Measurements from ENCODE around the gene PLEKHA4. TPM values are rescaled to one million over a fixed set of nuclear protein-coding genes. Genes with fewer than 3 reads are reported as not detected.

PLEKHA4 gene
- total and polyA plus RNA-seq, 2 of the 13 experiments (the other 11 are each of a cell fraction or from before 2014, with no cell fraction given) = 4.8 to 6.0 TPM

DNA sequence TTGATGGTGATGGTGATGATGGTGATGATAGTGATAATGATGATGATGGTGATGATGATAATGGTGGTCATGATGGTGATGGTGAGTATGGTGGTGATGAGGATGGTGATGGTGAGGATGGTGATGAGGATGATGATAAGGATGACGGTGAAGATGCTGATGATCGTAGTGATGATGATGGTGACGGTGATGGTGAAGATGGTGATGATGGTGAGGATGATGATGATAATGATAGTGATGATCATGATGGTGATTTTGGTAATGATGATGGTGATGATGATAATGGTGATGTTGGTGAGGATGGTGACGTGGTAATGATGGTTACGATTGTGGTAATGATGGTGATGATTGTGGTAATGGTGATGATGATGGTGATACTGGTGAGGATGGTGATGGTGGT lies 46.8 kb downstream of the PLEKHA4 start:
- Histone ChIP-seq H3K27me3 (ENCODE audit: control insufficient read depth in 1 of 2, insufficient read depth in 2 of 2, low read length in 2 of 2) (no peaks in the 10 kb centered on the region), H3K9me3 (ENCODE audit: low read length) (0 out of 2 replicates have a peak, but pooled peaks cover 7% of the 10 kb centered on the region), H3K4me3 (replicated peaks in 1 of 3; ENCODE audit: insufficient read depth in 1 of 3, low read depth in 2 of 3, low read length in 3 of 3) (no peak overlapping the region), H3K4me2 (ENCODE audit: low read depth, low read length) (no peak overlapping the region), H3K4me1 (ENCODE audit: insufficient read depth, low read length) (peaks cover 31% of the 10 kb centered on the region), H3K79me2 (ENCODE audit: insufficient read depth, low read length) (no peaks in the 10 kb centered on the region), H3K9ac (ENCODE audit: insufficient read depth, low read depth, low read length) (no peak overlapping the region), H4K20me1 (ENCODE audit: insufficient read depth, low read length) (no peaks in the 10 kb centered on the region), H3K27ac (ENCODE audit: extremely low read length, insufficient read depth, low read length) (no peak overlapping the region), H2AFZ (ENCODE audit: low read length) (no peak overlapping the region), H3K36me3 (replicated peaks in 1 of 2; ENCODE audit: control insufficient read depth in 1 of 2, insufficient read depth in 2 of 2, low read length in 2 of 2) (no peaks in the 10 kb centered on the region)
- TF ChIP-seq PHF21A (CRISPR knock-in tag; IDR thresholded peaks at IDR 0.05) (no peak), ZNF547 (CRISPR knock-in tag; IDR thresholded peaks at IDR 0.05) (no peak), MAF1 (CRISPR knock-in tag; IDR thresholded peaks at IDR 0.05; ENCODE audit: borderline replicate concordance) (no peak), IKZF1 (IDR thresholded peaks at IDR 0.05) (peak; percentile 25; the same call in 1 of the 2 replicates), ATF7 (IDR thresholded peaks at IDR 0.05) (peak; percentile 40; the same call in 1 of the 2 replicates), ATF7 (CRISPR knock-in tag; IDR thresholded peaks at IDR 0.05) (no peak), FOXP1 (IDR thresholded peaks at IDR 0.05) (0 out of 2 replicates have a peak, but pooled peaks have one; percentile 18), FOXP1 (CRISPR knock-in tag; IDR thresholded peaks at IDR 0.05) (no peak), RXRB (CRISPR knock-in tag; IDR thresholded peaks at IDR 0.05; ENCODE audit: borderline replicate concordance) (no peak), TEAD3 (CRISPR knock-in tag; optimal IDR thresholded peaks at IDR 0.05; ENCODE audit: borderline replicate concordance) (no peak), TBL1XR1 (IDR thresholded peaks at IDR 0.05; ENCODE audit: borderline replicate concordance, low read length, partially characterized antibody) (no peak), CREB1 (IDR thresholded peaks at IDR 0.05) (peak; percentile 95), CREB1 (CRISPR knock-in tag; IDR thresholded peaks at IDR 0.05) (no peak), KLF9 (CRISPR knock-in tag; IDR thresholded peaks at IDR 0.05; ENCODE audit: low read depth) (no peak)
- TF ChIP-seq, protein P1, sequence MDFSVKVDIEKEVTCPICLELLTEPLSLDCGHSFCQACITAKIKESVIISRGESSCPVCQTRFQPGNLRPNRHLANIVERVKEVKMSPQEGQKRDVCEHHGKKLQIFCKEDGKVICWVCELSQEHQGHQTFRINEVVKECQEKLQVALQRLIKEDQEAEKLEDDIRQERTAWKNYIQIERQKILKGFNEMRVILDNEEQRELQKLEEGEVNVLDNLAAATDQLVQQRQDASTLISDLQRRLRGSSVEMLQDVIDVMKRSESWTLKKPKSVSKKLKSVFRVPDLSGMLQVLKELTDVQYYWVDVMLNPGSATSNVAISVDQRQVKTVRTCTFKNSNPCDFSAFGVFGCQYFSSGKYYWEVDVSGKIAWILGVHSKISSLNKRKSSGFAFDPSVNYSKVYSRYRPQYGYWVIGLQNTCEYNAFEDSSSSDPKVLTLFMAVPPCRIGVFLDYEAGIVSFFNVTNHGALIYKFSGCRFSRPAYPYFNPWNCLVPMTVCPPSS (IDR thresholded peaks at IDR 0.05) = peak; percentile 53; the same call in 1 of the 2 replicates
- TF ChIP-seq, protein P2, sequence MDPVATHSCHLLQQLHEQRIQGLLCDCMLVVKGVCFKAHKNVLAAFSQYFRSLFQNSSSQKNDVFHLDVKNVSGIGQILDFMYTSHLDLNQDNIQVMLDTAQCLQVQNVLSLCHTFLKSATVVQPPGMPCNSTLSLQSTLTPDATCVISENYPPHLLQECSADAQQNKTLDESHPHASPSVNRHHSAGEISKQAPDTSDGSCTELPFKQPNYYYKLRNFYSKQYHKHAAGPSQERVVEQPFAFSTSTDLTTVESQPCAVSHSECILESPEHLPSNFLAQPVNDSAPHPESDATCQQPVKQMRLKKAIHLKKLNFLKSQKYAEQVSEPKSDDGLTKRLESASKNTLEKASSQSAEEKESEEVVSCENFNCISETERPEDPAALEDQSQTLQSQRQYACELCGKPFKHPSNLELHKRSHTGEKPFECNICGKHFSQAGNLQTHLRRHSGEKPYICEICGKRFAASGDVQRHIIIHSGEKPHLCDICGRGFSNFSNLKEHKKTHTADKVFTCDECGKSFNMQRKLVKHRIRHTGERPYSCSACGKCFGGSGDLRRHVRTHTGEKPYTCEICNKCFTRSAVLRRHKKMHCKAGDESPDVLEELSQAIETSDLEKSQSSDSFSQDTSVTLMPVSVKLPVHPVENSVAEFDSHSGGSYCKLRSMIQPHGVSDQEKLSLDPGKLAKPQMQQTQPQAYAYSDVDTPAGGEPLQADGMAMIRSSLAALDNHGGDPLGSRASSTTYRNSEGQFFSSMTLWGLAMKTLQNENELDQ (CRISPR knock-in tag; IDR thresholded peaks at IDR 0.05; ENCODE audit: borderline replicate concordance) = no peak
- FAIRE-seq (no peak), DNase-seq (ENCODE audit: low spot score) (no peak), ATAC-seq (no peak)
- 94% methylated on average over 5 of the region's 5 CpGs for WGBS (ENCODE audit: low lambda C conversion rate)
- no TSS peak for BruUV-seq (replicated peaks)
- in situ Hi-C loops (cut with HindIII; ENCODE audit: extremely low pct_ligation_motif_present, low pct_unique_long_range_greater_than_20kb) (no loop called here), intact Hi-C loops (cut with micrococcal nuclease; ENCODE audit: unreplicated experiment) (no loop called here)
- CTCF ChIA-PET (ENCODE audit: low intra/inter-chr PET ratio, low total read pairs) = no interaction called here
- POLR2A ChIA-PET = no interaction called here
